HG02678 (cell line): Measurements from ENCODE around the gene E2F2.

Source experiments
- ATAC-seq: cut with Tn5 transposase; IDR thresholded peaks from one replicate; pipeline ENCODE4 v1.9.1; 2021; ENCODE audit warnings: mild to moderate bottlenecking, moderate library complexity; ENCODE audit not compliant: unreplicated experiment

E2F2 gene

GRCh38 chr1:23466423-23466989 lies 64.5 kb downstream of the E2F2 start:
- no peak for ATAC-seq

DNA sequence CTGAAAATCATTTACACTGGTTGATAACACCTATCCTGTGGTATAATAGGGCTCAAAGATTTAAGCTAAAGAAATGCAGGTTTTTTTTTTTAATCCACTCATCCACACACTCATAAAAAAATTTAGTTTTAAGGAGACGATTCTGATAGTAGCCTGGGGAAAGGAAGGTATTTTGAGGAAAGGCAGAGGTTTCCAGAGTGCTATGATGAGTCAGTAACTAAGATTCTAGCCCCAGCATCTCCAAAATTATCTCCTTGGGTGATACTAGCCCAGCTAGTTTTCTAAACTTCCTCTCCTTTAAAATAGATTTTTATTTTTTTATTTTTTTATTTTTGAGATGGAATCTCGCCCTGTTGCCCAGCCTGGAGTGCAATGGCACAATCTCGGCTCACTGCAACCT lies 67.7 kb downstream of the E2F2 start:
- no peak for ATAC-seq

GRCh38 chr1:23462766-23463165 lies 68.3 kb downstream of the E2F2 start:
- ATAC-seq: no peak

DNA sequence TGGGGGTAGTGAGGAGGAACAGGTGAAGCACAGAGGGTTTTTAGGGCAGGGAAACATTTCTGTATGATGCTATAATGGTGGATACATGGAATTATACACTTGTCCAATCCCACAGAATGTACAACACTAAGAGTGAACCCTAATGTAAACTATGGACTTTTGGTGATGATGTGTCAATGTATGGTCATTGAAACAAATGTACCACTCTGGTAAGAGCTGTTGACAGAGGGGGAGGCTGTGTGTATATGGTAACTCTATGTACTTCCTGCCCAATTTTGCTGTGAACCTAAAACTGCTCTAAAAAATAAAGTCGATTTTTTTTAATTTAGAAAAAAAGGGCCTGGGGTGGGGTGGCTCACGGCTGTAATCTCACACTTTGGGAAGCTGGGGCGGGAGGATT lies 70.0 kb downstream of the E2F2 start:
- no peak for ATAC-seq

DNA sequence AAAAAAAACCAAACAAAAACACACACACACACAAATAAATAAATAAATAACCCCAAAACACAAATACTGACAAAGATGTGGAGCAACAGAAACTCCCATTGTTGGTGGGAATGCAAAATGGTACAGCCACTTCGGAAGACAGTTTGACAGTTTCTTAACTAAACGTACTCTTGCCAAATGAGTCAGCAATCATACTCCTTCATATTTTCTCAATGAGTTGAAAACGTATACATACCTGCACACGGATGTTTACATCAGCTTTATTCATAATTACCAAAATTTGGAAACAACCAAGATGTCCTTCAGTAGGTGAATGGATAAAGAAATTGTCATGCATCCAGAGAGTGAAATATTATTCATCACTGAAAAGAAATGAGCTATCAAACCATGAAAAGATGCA lies 70.5 kb downstream of the E2F2 start:
- no peak for ATAC-seq

GRCh38 chr1:23459338-23459757 lies 71.7 kb downstream of the E2F2 start:
- no peak for ATAC-seq
